Activated naive CD8-positive, alpha-beta T cell (primary cell): ENCODE results near the gene SLC31A2.
A peak's percentile ranks its signal among the peaks of the same experiment; 100 is the strongest.

ENCODE experiments used
- H3K27ac Mint-ChIP-seq: one replicate; pipeline ENCODE4 v1.8.0; 2021; ENCODE audit warnings: mixed read lengths
- H3K27me3 Mint-ChIP-seq: one replicate; pipeline ENCODE4 v1.8.0; 2021; ENCODE audit warnings: mixed read lengths
- H3K36me3 Mint-ChIP-seq: one replicate; pipeline ENCODE4 v1.8.0; 2021; ENCODE audit warnings: mixed read lengths
- H3K4me1 Mint-ChIP-seq: one replicate; pipeline ENCODE4 v1.8.0; 2021; ENCODE audit warnings: low read depth, mixed read lengths
- H3K4me3 Mint-ChIP-seq: one replicate; pipeline ENCODE4 v1.8.0; 2021; ENCODE audit warnings: mild to moderate bottlenecking, mixed read lengths
- H3K9me3 Mint-ChIP-seq: one replicate; pipeline ENCODE4 v1.8.0; 2021; ENCODE audit warnings: low read depth, mixed read lengths

The SLC31A2 gene

DNA sequence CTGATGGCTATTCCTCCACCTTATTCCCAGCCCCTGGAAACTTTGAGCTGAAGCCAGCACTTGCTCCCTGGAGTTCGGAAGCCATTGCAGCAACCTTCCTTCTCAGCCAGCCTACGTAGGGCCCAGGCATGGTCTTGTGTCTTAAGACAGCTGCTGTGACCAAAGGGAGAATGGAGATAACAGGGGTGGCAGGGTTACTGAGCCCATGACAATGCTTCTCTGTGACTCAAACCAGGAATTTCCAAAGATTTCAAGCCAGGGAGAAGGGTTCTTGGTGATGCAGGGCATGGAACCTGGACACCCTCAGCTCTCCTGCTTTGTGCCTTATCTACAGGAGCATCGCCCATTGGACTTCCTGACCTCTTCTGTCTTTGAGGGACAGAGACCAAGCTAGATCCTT is 12.2 kb downstream of the SLC31A2 start:
- Mint-ChIP-seq H3K36me3 (peaks cover 11% of the 10 kb centered on the region), H3K27ac (no peak overlapping the region), H3K27me3 (no peaks in the 10 kb centered on the region)

DNA sequence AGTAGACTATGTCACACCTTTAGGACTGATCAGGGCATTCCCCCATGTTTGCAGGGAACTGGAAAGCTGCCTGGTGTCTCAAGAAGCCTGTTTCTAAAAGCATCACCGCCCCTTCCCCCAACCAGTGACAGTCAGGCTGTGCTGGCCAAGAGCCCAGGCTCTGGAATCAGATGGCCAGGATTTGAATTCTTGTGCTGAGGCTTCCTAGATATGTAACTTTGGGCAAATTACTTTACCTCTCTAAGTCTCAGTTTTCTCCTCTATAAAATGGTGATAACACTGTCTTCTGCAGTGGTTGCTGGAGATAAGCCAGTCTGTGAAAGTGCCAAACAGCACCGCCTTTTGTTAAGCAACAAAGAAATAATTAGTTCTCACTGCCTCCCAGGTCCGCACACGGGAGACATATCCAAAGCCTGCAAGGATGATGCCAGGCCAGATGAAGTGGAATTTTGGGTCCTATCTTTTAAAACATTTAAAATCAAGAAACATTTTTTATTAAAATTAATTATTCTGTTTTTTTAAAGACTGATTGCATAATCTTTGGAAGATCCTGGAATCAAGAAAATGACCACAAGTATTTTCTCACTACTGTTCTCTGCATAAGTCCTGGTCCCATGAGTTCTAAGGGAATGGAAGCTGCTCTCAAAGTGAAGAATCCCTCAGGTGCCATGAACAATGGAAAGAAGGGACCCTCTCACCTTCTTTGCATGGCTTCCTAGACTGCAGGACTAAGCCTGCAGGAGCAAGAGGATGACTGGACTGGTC is 13.9 kb downstream of the SLC31A2 start:
- Mint-ChIP-seq H3K27me3 (no peaks in the 10 kb centered on the region), H3K27ac (peak overlapping the region; percentile 54), H3K36me3 (peaks cover 10% of the 10 kb centered on the region), H3K4me1 (no peaks in the 10 kb centered on the region), H3K4me3 (no peak overlapping the region), H3K9me3 (no peaks in the 10 kb centered on the region)

More for the DNA sequence above, 12.2 kb downstream of the SLC31A2 start:
- Mint-ChIP-seq H3K9me3 (no peaks in the 10 kb centered on the region), H3K4me1 (no peaks in the 10 kb centered on the region), H3K4me3 (no peak overlapping the region)

- no peak overlapping the region for H3K4me3 Mint-ChIP-seq
- H3K4me1 Mint-ChIP-seq, result no peaks in the 10 kb centered on the region
- peaks cover 12% of the 10 kb centered on the region for H3K36me3 Mint-ChIP-seq
- no peaks in the 10 kb centered on the region for H3K27me3 Mint-ChIP-seq
- no peaks in the 10 kb centered on the region for H3K9me3 Mint-ChIP-seq
- H3K27ac Mint-ChIP-seq, result no peak overlapping the region
These were observed 15.2 kb downstream of the SLC31A2 start for GRCh38 chr9:113166039-113166438.

GRCh38 chr9:113168809-113169208 is 18.0 kb downstream of the SLC31A2 start:
- no peak overlapping the region for H3K27ac Mint-ChIP-seq
- H3K4me1 Mint-ChIP-seq, result no peaks in the 10 kb centered on the region
- peaks cover 26% of the 10 kb centered on the region for H3K36me3 Mint-ChIP-seq
- no peak overlapping the region for H3K4me3 Mint-ChIP-seq
- no peaks in the 10 kb centered on the region for H3K9me3 Mint-ChIP-seq
- no peaks in the 10 kb centered on the region for H3K27me3 Mint-ChIP-seq

GRCh38 chr9:113173341-113173740 is 22.5 kb downstream of the SLC31A2 start:
- no peaks in the 10 kb centered on the region for H3K9me3 Mint-ChIP-seq
- H3K4me1 Mint-ChIP-seq, result no peaks in the 10 kb centered on the region
- no peak overlapping the region for H3K27ac Mint-ChIP-seq
- H3K4me3 Mint-ChIP-seq, result no peak overlapping the region
- peaks cover 34% of the 10 kb centered on the region for H3K36me3 Mint-ChIP-seq
- H3K27me3 Mint-ChIP-seq, result no peaks in the 10 kb centered on the region

- Mint-ChIP-seq H3K4me3 (no peak overlapping the region), H3K4me1 (no peaks in the 10 kb centered on the region), H3K27me3 (no peaks in the 10 kb centered on the region), H3K36me3 (peaks cover 29% of the 10 kb centered on the region), H3K9me3 (no peaks in the 10 kb centered on the region), H3K27ac (no peak overlapping the region)
These were observed 26.0 kb downstream of the SLC31A2 start for GRCh38 chr9:113176803-113177202.

DNA sequence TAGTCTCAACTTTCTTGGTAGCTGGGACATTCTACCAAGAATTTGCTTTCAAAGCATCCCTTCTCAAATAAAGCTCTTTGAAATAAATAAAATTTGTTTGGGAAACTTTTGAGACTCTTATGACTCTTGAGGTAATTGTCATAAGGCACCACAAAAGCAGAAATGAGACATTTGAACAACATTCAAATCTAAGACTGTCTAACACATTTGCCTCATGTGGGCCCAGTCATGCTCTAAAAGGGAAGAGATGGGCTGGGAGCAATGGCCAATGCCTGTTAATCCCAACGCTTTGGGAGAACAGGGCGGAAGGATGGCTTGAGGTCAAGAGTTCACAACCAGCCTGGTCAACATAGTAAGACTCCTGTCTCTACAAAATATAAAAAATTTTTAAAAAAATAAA is 26.4 kb downstream of the SLC31A2 start:
- Mint-ChIP-seq H3K9me3 (no peaks in the 10 kb centered on the region), H3K36me3 (peaks cover 29% of the 10 kb centered on the region), H3K27ac (no peak overlapping the region), H3K4me3 (no peak overlapping the region), H3K27me3 (no peaks in the 10 kb centered on the region), H3K4me1 (no peaks in the 10 kb centered on the region)

DNA sequence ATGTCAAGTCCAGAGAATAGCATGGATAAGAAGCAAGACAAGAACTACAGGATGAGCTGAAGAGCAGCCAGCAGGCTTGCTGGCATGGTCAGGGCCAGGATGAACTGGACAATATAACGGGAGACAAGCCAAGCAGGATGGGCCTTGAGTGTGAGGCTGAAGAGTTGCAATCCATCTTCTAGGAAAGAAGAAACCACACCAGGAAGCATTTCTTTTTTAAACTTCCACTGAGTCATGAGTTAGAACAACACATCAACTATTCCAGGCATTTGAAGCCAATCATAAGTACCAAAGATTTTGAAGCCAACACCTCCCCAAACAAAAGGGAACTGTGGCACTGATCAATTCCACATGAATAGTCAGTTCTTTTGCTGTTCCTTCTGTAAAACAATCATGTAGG is 27.3 kb downstream of the SLC31A2 start:
- no peak overlapping the region for H3K27ac Mint-ChIP-seq
- no peaks in the 10 kb centered on the region for H3K4me1 Mint-ChIP-seq
- no peaks in the 10 kb centered on the region for H3K9me3 Mint-ChIP-seq
- peaks cover 27% of the 10 kb centered on the region for H3K36me3 Mint-ChIP-seq
- H3K27me3 Mint-ChIP-seq, result no peaks in the 10 kb centered on the region
- H3K4me3 Mint-ChIP-seq, result no peak overlapping the region

DNA sequence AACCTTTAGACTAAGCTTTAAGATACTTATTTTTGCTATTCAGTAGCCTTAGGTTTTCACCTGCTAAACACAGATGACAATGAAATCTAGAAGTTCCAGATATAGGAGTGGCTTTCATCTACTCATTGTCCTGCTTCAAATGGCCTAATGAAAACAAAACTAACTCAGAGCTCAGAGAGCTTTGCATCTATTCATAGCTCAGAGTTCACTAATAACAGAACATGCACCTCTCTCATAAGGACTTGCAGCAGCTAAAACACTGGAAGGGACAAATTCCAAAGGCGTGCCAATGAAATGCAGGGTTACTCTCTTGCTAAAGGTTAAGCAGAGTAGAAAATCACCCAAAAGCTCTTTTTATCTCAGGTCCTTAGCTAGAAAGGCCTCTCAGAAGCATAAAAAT is 29.0 kb downstream of the SLC31A2 start:
- Mint-ChIP-seq H3K9me3 (no peaks in the 10 kb centered on the region), H3K4me1 (no peaks in the 10 kb centered on the region), H3K4me3 (no peak overlapping the region)

DNA sequence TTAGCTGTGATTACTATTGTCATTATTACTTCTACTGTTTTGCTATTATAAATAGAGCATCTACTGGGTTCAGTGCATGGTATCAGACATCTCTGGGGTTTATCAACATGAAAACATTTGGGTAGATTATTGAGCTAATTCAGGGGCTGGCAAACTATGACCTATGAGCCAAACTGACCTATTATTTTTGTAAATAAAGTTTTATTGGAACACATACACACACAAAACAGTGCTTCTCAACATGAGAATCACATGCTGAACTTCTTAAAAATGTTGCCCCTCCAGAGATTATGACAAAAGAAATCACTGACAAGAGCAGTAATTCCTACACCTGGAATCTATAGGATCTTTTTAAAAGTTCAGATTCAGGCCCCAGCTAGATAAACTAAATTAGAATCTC is 30.4 kb downstream of the SLC31A2 start:
- Mint-ChIP-seq H3K36me3 (peaks cover 31% of the 10 kb centered on the region), H3K27ac (no peak overlapping the region), H3K4me1 (no peaks in the 10 kb centered on the region), H3K4me3 (no peak overlapping the region), H3K27me3 (no peaks in the 10 kb centered on the region), H3K9me3 (no peaks in the 10 kb centered on the region)

More for the DNA sequence above, 29.0 kb downstream of the SLC31A2 start:
- no peaks in the 10 kb centered on the region for H3K27me3 Mint-ChIP-seq
- H3K36me3 Mint-ChIP-seq, result peaks cover 24% of the 10 kb centered on the region
- H3K27ac Mint-ChIP-seq, result no peak overlapping the region

DNA sequence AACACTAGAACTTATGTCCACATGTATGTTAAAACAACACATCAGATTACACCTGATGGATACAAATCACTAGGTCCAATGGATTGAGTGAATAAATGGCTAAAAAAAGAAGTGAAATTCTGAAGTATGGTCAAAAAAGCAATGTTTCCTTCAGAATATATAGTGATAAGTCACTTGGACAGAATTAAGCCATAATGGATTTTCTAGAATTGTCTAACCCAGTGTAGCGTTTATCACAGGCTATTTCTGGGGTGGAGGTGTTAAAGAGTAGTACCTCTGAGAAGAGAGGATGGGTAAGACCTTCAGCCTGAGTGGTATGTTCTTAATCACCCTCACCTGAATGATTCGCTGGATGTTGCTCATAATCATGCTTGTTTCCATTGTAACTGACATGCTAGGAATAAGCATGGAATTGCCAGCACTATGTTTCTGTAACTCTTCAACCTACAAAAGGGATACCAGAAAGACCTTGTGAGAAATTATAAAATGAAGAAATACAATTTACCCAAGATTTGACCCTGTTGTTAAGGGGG is 33.2 kb downstream of the SLC31A2 start:
- Mint-ChIP-seq H3K36me3 (peaks cover 27% of the 10 kb centered on the region), H3K27me3 (no peaks in the 10 kb centered on the region), H3K4me1 (no peaks in the 10 kb centered on the region), H3K9me3 (no peaks in the 10 kb centered on the region), H3K27ac (no peak overlapping the region), H3K4me3 (no peak overlapping the region)

GRCh38 chr9:113184539-113184938 is 33.7 kb downstream of the SLC31A2 start:
- H3K27ac Mint-ChIP-seq, result no peak overlapping the region
- H3K4me1 Mint-ChIP-seq, result no peaks in the 10 kb centered on the region
- peaks cover 27% of the 10 kb centered on the region for H3K36me3 Mint-ChIP-seq
- no peaks in the 10 kb centered on the region for H3K27me3 Mint-ChIP-seq
- H3K4me3 Mint-ChIP-seq, result no peak overlapping the region
- no peaks in the 10 kb centered on the region for H3K9me3 Mint-ChIP-seq

DNA sequence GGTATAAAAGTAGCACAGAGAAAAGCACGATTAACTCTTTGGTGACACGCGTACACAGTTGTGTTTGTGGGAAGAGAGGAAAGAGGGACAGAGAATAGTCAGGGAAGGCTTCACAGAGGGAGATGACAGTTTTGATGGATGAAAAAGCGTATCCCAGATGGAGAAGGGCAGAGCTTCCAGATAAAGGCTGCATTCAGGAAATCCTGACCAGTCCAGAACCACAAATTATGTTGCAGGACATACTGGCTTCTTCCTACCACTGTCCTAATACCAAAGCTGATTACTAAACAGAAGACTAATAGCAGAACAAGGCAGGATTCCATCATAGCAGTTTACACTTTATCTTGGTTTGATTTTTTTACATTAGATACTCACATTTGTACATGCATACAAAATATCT is 34.5 kb downstream of the SLC31A2 start:
- no peak overlapping the region for H3K4me3 Mint-ChIP-seq
- H3K9me3 Mint-ChIP-seq, result no peaks in the 10 kb centered on the region
- peaks cover 27% of the 10 kb centered on the region for H3K36me3 Mint-ChIP-seq
- no peaks in the 10 kb centered on the region for H3K4me1 Mint-ChIP-seq
- H3K27ac Mint-ChIP-seq, result peak overlapping the region; percentile 2
- H3K27me3 Mint-ChIP-seq, result no peaks in the 10 kb centered on the region

DNA sequence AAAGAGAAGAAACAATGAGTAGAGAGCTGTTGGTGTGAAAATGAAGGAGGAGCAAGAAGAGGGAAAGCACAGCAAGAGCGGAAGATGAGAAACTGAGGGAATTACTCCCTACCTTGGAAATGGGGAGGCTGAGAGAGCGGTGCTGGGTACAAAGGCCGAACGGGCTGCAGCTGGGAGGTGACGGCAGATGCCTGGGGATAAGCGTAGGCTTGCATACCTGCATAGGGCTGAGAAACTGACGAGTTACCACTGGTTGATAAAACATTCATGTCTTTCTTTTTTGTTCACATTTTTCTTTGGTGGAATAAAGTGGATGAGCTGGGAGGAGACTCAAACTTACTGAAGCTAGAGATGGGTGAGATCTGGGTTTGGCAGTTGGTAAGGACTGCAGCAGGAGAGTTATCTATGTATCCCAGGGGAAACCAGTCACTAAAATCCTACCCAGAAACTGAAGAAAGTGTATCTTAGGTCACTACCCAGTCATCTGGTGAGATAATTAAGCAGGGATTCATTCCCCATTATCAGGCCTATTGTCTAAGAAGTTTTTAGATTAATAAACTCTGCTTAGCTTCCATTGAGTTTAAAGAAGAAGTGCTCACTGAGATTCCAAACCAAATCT is 35.4 kb downstream of the SLC31A2 start:
- Mint-ChIP-seq H3K4me1 (no peaks in the 10 kb centered on the region), H3K27ac (no peak overlapping the region), H3K36me3 (peaks cover 29% of the 10 kb centered on the region), H3K4me3 (no peak overlapping the region), H3K27me3 (no peaks in the 10 kb centered on the region), H3K9me3 (no peaks in the 10 kb centered on the region)

GRCh38 chr9:113187929-113188595 is 37.3 kb downstream of the SLC31A2 start:
- no peaks in the 10 kb centered on the region for H3K9me3 Mint-ChIP-seq
- no peak overlapping the region for H3K27ac Mint-ChIP-seq
- H3K36me3 Mint-ChIP-seq, result peaks cover 17% of the 10 kb centered on the region
- H3K4me1 Mint-ChIP-seq, result no peaks in the 10 kb centered on the region
- H3K27me3 Mint-ChIP-seq, result no peaks in the 10 kb centered on the region
- H3K4me3 Mint-ChIP-seq, result no peak overlapping the region
